ENCODE results near the gene HOXA6.

Gene HOXA6

DNA sequence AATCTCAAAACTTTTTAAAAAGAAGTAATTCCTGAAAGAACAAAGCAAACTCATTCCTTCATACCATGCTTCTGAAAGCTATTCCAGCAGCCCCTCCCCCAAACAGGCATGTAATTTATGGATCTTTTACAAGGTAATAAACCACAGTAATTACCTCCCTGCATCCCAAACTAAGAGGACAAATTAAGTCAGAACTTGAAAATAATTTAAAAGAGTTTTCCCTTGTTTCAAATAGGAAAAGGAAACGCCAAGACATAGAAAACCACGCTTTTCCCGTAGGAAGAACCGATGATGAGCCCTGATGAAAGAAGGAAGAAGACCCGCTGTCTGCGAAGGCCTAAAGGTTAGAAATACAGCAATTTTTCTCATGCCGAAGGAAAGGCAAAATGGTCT lies 25.9 kb downstream of the HOXA6 start:
- DNase-seq: no peak

DNA sequence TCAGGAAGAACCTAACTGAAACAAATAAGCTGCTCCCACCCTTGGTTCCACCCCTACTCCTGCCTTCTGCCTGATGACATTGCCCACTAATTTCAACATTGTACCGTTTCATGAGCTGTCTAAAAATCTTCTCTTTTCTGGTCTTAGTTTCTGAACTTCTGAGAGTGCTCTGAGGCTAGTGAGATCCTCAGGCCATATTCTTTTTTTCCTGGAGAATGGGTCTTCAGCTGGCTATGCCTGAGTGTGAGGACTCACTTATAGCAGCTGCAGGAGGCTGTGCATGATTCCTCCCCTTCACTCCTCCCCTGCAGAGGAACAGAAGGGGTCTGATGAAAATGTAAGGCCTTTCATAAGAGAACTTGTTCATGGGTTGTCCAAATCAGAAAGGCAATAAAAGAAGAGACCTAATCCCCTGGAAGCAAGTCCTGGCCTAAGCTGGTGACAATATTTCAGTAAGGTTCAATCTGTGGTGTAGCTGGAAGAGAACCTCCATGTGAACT lies 28.1 kb downstream of the HOXA6 start:
- no peak for DNase-seq

GRCh38 chr7:27118580-27118979 lies 29.0 kb downstream of the HOXA6 start:
- no peak for DNase-seq

- no peak for DNase-seq
These were observed 29.6 kb downstream of the HOXA6 start for GRCh38 chr7:27117887-27118491.

- DNase-seq: no peak
These were observed 30.4 kb downstream of the HOXA6 start for GRCh38 chr7:27116962-27117886.

- no peak for DNase-seq
These were observed 31.3 kb downstream of the HOXA6 start for GRCh38 chr7:27116031-27116961.

DNA sequence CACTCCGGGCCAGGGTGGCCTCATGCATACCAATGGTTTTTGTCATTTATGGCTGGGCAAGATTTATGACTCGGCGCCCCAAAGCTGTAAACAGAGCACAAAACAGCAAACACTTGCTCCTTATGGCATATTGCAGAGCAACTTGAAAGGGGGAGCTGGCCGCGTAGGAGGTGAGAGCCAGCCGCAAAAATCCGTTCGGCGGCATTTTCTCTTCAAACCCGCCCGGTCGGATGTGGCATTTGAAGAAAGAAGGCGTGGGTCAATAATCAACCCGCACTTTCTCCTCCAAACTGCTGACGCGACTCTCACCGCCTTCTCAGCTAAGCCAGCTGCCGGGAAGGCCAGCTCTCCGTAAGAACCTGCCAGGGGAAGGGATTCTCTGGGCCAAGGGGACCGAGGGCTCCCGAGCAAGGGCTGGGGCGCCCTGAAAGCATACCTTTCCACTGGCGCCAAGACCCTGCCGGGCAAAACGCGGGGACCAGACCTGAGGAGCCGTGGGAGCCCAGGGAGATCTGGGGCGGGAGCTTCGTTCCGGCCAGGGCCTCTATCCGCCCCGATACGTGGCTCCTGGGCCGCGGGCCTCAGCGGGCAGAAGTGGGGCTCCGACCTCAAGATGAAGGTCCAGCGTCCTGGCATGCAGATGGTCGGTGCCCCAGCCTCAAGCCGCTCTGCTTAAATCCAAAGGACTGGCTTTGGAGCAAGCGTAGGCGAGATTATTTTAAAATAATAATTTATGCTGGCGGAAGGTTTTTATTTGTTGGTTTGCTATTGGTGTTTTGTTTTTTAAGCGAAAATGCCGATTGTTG lies 32.1 kb downstream of the HOXA6 start:
- DNase-seq: no peak

DNA sequence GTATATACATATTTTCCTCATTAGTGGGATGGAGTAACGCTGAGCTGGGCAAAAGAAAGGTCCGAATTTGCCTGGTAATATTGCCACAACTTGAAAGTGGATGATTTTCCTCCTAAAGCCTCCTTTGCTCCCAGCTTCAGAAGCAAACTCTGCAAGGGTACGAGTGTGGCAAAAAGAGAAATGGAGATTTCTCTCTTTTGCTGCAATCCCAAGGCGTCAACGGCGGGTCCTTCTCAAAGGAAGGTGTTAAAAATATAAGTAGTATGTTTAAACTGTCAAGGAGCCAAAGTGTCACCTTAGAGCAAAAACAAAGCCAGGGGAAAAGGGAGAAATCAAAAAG lies 32.7 kb downstream of the HOXA6 start:
- DNase-seq: no peak

DNA sequence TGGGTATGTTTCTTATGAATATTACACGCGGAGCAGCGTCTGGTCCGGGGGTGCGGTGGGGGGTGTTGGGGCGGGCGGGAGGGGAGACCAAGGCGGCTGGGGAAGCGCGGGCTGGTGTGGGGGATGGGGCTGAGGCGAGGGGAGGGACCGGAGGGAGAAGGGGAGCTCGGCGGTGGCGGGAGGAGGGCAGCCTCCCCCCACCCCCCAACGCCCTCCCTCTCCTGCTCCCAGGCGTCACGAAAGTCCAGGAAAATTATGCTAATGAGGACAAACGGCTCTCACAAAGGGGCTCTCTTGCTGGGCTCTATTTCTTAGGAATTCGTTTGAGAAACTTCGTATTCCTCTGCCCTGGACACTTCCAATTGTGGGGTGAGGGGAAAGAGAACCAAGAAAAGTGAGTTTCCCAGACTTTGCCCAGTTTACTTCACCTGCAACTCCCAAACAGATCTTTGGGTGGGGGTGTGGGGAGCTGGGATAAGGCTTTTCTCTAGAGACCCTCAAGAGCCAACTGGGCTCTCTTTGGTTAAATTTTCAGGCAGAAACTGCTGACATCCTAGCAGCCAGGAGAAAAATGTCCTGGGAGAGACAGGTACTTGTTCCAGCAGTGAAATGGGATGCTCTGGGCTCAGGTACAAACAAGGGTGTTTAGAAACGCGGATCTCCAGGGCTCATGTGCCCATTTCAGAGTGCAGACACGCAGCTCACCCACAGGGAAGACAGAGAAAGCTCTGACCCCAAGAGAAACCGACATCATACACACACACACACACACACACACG lies 33.4 kb downstream of the HOXA6 start:
- DNase-seq: no peak

GRCh38 chr7:27112955-27113949 lies 34.3 kb downstream of the HOXA6 start:
- DNase-seq: no peak

- DNase-seq: no peak
These were observed 35.2 kb downstream of the HOXA6 start for GRCh38 chr7:27112361-27112760.

DNA sequence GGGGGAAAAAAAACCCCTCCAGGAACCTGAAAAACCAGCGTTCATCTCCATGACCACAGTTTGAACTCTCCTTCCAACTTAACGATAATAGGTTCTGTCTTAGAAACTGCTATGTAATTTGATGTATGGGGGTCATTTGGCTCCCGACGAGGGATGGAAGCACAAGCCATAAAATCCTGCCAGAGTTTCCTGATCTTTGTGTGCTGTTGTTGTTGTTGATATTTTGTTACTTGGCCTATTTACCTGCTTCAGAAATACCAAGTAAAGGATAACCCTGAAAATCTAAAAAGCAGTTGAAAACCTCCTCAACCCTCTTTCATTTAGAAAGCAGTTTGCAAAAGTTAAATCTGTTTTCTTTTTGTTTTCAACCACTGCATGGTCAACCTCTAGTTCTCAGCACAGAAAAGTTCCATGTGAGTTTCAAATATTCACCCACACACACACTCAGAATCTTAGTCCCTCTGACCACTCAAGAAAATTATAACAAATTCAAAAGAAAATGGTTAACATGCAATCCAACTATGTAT lies 35.8 kb downstream of the HOXA6 start:
- DNase-seq: no peak

DNA sequence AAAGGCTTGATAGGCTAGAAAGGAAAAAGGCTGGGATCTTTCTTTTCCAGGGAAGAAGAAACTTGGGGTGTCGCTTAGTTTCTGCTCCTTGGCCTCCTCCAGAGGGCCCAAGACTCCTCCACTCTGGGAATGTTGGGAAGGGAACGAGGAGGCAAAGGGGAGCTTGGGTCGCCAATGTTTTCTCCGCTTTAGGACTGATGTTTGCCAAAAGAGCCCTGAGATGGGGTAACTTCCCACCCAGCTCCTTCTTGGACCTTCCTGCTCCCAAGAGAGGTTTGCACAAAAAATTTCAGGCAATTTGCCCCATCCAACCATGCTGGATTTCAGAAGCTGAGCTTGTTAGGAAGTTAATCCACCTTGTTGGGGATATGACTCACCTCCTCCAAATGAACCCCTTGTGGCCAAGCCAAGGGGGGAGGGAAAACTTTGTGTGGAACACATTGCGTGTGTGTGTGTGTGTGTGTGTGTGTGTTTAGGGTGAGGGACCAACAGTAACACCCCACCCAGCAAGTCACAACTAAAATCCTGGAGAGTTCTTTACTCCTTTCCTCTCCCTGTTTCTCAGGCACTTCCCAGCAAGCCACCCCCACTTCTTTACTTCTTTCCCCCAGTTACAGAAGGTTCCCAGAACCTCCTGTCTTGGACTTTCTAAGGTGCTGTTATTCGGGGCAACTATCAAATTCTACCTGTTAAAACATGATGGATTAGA lies 36.4 kb downstream of the HOXA6 start:
- no peak for DNase-seq

DNA sequence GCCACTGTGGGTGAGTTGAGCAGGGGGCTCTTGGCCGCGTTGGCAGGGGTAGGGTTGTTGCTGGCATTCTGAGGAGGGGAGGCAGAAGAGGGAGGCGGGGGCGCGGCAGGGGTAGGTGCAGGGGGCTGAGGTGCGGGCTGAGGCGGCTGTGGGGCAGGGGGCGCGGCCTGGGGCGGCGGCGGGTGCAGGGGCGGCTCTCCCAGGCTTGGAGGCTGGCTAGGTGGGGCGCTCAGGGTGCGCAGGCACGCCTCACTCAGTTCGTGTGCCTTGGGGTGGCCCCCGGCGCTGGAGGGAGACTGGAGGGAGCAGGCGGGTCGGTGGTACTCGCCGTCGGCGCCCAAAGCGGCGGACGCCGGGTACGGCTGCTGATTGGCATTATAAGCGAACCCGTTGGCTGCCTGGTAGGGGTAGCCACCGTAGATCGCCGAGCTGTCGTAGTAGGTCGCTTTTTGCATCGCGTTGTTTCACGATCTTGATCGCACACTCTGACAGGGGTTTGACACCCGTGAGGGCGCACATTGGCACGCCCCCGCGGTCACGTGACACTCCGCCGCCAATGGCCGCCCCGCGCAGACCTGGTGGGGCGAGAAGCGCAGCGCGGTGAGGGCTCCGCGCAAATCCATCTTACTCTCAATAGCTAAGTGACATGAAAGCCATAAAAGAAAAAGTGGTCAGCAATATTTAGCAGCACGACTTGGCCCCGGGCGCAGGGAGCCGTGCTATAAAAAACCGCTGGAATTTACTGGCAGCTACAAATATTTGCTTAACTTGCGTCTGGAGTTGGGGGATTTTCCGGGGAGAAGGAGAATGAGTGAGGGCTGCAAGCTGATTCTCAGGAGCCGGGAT lies 37.2 kb downstream of the HOXA6 start:
- no peak for DNase-seq

DNA sequence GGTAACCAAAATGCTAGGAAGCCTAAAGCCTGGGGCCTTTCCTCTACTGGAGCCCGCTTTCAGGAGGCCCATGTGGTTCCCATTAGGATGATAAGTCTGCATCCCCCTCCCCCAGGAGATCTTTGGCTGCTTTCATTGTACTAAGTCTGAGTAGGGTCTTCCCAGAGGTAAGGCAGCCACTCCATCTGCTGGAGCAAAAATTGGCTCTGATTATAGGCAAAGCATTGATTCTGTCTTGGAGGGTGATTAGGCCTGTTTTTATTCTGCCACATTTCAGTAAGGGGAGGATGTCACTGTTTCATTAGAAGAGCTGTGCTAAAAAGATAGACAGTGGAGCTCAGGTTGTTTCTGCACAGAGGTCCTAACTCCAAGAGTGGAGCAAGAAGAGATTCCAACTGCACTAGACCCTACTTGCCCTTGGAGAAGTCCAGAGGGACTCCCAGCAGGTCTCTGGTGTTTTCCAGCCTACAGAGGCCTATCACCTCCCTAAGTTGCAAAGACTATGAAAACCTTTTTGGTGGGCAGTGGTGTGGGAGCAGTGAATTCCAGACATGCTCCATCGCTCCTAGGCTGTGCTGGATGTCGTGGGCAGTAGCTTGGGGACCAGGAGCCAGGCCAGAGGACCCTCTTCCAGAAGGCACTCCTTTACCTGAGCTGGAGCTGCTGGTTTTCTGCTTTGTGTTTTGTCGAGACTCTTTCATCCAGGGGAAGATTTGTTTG lies 37.9 kb downstream of the HOXA6 start:
- no peak for DNase-seq

GRCh38 chr7:27108390-27109127 lies 39.0 kb downstream of the HOXA6 start:
- no peak for DNase-seq

All from NCI-H774 (cell line).